GM12891 (cell line): ENCODE data around the gene ADGRV1.
"Not testable (repeated sequence)": the region's sequence is repeated elsewhere in the genome, so short reads cannot be mapped to it uniquely, and the experiment has no call there.

Experiments
- PAX5 ChIP-seq: IDR thresholded peaks from 2 replicates; pipeline ENCODE4 v1.6.1; 2011; ENCODE audit warnings: low read length, moderate library complexity, mild to moderate bottlenecking; ENCODE audit not compliant: insufficient read depth, severe bottlenecking
- POLR2A ChIP-seq: IDR thresholded peaks from 2 replicates; pipeline ENCODE4 v1.6.1; 2011; ENCODE audit warnings: low read depth, low read length, control low read depth
- POLR2AphosphoS5 ChIP-seq: IDR thresholded peaks from 2 replicates; pipeline ENCODE4 v1.6.1; 2011; ENCODE audit warnings: low read depth, low read length, control low read depth
- POU2F2 ChIP-seq: IDR thresholded peaks from 2 replicates; pipeline ENCODE4 v1.6.1; 2011; ENCODE audit warnings: low read depth, mild to moderate bottlenecking, control low read depth, low read length, moderate library complexity
- SPI1 ChIP-seq: IDR thresholded peaks from 2 replicates; pipeline ENCODE4 v1.6.1; 2011; ENCODE audit warnings: low read depth, low read length, control low read depth
- TAF1 ChIP-seq: IDR thresholded peaks from 2 replicates; pipeline ENCODE4 v1.6.1; 2011; ENCODE audit warnings: low read depth, low read length, control low read depth

DNA sequence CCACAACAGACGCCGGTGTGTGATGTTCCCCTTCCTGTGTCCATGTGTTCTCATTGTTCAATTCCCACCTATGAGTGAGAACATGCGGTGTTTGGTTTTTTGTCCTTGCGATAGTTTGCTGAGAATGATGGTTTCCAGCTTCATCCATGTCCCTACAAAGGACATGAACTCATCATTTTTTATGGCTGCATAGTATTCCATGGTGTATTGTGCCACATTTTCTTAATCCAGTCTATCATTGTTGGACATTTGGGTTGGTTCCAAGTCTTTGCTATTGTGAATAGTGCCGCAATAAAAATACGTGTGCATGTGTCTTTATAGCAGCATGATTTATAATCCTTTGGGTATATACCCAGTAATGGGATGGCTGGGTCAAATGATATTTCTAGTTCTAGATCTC lies 61.2 kb downstream of the ADGRV1 start:
- TF ChIP-seq POLR2A, POLR2AphosphoS5, POU2F2, TAF1, SPI1, PAX5: not testable (repeated sequence)
